Prostate gland (tissue), 2 donors: ENCODE measurements around the gene PAX2. TPM values are rescaled to one million over a fixed set of nuclear protein-coding genes. Genes with fewer than 3 reads are reported as not detected.

ENCODE experiments used
- DNase-seq: peaks from one replicate; pipeline ENCODE4 v3.0.0-alpha.2; 2019; ENCODE audit warnings: low spot score
- H3K27ac ChIP-seq, 2 donors: fragments of 200-600 bp; sonication (generic); 2 replicates each; pipeline ENCODE4 v1.5.1; 2017 to 2019
- H3K27me3 ChIP-seq: fragments of 200-600 bp; sonication (generic); replicated peaks from 2 replicates; pipeline ENCODE4 v1.5.1; 2019; ENCODE audit not compliant: insufficient read depth
- H3K36me3 ChIP-seq, 2 donors: fragments of 200-600 bp; sonication (generic); 1 replicate in 1 of 2; 2 replicates in 1 of 2; pipeline versions ENCODE4 v1.5.1 to v1.8.1; 2017 to 2019
- H3K4me1 ChIP-seq: fragments of 200-600 bp; sonication (generic); replicated peaks from 2 replicates; pipeline ENCODE4 v1.5.1; 2019
- H3K4me3 ChIP-seq, 2 donors: fragments of 200-600 bp; sonication (generic); 2 replicates each; pipeline ENCODE4 v1.5.1; 2017 to 2019
- H3K9me3 ChIP-seq: fragments of 200-600 bp; sonication (generic); 2 replicates; pipeline ENCODE4 v1.5.1; 2017
- POLR2A ChIP-seq: fragments of 450-650 bp; IDR thresholded peaks from one replicate; pipeline ENCODE4 v1.6.1; 2016; ENCODE audit warnings: antibody characterized with exemption, mild to moderate bottlenecking
- POLR2AphosphoS5 ChIP-seq: sonication (generic); formaldehyde crosslinking; IDR thresholded peaks from one replicate; pipeline ENCODE4 v1.6.1; 2017; ENCODE audit warnings: antibody characterized with exemption
- WGBS: methylation state at CpG from one replicate; pipeline ENCODE4 v1.1.5; 2018; 5-methylcytosine and 5-hydroxymethylcytosine counted together
- intact Hi-C: fragments of 100-400 bp; cut with DNase I; formaldehyde crosslinking; loops from one replicate; pipeline ENCODE4 v1.14.2; 2022
- total RNA-seq, 2 donors: library from RNA; depleted of rRNA; stranded (reverse); fragments of >200 nt; gene quantifications; one replicate each; pipeline ENCODE4 v1.1.0, GENCODE V29; 2016
- TF ChIP-seq, protein P1 (sequence below), 4 experiments: fragments of 200-600 bp in 2 of 4; fragments of 450-650 bp in 2 of 4; sonication (generic) in 2 of 4; IDR thresholded peaks; 1 replicate in 3 of 4; 2 replicates in 1 of 4; pipeline ENCODE4 v1.5.1; 2016 to 2019; ENCODE audit warnings: antibody characterized with exemption in 4 of 4, mild to moderate bottlenecking in 2 of 4, moderate library complexity in 2 of 4

Gene PAX2
- total RNA-seq, 2 donors from 2014 or later: 0.91 TPM; not detected in 1

DNA sequence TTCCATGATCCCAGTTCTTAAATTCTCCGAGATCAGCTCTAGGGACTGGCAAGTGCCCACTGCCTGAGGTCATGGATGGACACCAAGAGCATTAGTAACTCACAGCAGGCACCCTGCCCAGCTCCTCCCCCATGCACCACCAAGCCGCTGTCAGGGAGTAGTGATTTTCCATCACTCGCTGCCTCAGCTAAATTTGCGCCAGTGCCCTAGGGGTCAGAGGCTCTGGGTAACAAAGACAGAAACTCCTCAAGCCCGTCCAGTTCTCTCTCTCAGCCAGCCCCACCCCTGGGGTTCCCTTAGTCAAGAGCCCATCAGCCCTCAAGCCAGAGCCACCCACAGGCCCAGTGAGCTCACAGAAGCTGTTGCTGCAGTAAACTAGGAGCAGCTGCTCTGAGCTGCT lies 30.0 kb downstream of the PAX2 start:
- Histone ChIP-seq H3K27ac (no peak overlapping the region), H3K4me3 (no peak overlapping the region), H3K27me3 (peaks cover 4% of the 10 kb centered on the region), H3K36me3 (no peaks in the 10 kb centered on the region), H3K4me1 (no peaks in the 10 kb centered on the region), H3K9me3 (no peaks in the 10 kb centered on the region)
- TF ChIP-seq POLR2AphosphoS5 (no peak), POLR2A (no peak)
- TF ChIP-seq, protein P1, sequence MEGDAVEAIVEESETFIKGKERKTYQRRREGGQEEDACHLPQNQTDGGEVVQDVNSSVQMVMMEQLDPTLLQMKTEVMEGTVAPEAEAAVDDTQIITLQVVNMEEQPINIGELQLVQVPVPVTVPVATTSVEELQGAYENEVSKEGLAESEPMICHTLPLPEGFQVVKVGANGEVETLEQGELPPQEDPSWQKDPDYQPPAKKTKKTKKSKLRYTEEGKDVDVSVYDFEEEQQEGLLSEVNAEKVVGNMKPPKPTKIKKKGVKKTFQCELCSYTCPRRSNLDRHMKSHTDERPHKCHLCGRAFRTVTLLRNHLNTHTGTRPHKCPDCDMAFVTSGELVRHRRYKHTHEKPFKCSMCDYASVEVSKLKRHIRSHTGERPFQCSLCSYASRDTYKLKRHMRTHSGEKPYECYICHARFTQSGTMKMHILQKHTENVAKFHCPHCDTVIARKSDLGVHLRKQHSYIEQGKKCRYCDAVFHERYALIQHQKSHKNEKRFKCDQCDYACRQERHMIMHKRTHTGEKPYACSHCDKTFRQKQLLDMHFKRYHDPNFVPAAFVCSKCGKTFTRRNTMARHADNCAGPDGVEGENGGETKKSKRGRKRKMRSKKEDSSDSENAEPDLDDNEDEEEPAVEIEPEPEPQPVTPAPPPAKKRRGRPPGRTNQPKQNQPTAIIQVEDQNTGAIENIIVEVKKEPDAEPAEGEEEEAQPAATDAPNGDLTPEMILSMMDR (IDR thresholded peaks at IDR 0.05): no peak
- intact Hi-C loops: no loop called here
- DNase-seq: no peak
- WGBS: 61% methylated on average over 5 of the region's 5 CpGs

DNA sequence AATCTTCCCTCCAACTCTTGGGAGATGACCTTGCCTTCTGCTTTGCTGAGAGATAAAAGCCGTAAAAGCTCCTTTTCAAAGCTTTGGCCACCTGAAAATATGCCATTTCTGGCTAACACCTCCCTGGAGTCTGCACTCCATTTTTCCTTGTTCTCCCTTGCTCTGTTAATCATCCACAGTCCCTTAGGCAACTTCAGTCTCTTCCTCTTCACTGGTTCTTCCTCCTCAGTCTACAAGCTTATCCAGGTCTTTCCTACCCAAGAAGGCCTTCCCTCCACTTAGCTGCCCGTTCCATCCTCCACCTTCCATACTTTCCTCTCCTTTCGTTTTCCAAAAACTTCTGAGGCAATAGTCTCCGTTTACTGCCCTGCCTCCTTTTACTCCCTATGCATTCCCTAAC lies 30.5 kb downstream of the PAX2 start:
- no peaks in the 10 kb centered on the region for H3K36me3 ChIP-seq
- no peaks in the 10 kb centered on the region for H3K4me1 ChIP-seq
- no peak for TF ChIP-seq POLR2A
- no peak for TF ChIP-seq POLR2AphosphoS5
- H3K27me3 ChIP-seq: peaks cover 4% of the 10 kb centered on the region
- no peaks in the 10 kb centered on the region for H3K9me3 ChIP-seq
- intact Hi-C loops: no loop called here
- H3K4me3 ChIP-seq: no peak overlapping the region
- 67% methylated on average over 4 of the region's 4 CpGs for WGBS
- DNase-seq: no peak
- no peak overlapping the region for H3K27ac ChIP-seq

DNA sequence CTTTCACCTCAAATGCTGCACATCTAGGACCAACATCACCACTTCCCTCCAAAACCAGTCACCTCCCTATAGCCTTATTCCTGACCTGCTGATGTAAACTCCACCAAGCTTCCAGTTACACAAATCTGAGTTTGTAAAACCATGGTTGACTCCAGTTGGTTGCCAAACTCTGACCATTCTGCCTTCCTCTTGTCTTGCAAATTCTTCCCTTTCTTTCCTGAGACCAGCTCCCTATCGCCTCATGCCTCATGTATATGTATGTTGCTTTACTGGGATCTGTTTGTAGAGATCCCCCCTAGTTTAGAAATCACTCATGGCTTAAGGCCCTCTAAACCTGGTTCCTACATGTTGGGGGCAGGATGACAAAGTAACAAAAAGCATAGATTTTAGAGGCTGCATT lies 31.3 kb downstream of the PAX2 start:
- no peak overlapping the region for H3K4me3 ChIP-seq
- peaks cover 4% of the 10 kb centered on the region for H3K27me3 ChIP-seq
- H3K9me3 ChIP-seq: no peaks in the 10 kb centered on the region
- no peak for DNase-seq
- H3K36me3 ChIP-seq: no peaks in the 10 kb centered on the region
- no peak overlapping the region for H3K27ac ChIP-seq
- H3K4me1 ChIP-seq: no peaks in the 10 kb centered on the region
- intact Hi-C loops: no loop called here
- 97% methylated on average over 1 of the region's 1 CpG for WGBS
- no peak for TF ChIP-seq POLR2A
- no peak for TF ChIP-seq POLR2AphosphoS5
- TF ChIP-seq, protein P1 (IDR thresholded peaks at IDR 0.05): no peak

DNA sequence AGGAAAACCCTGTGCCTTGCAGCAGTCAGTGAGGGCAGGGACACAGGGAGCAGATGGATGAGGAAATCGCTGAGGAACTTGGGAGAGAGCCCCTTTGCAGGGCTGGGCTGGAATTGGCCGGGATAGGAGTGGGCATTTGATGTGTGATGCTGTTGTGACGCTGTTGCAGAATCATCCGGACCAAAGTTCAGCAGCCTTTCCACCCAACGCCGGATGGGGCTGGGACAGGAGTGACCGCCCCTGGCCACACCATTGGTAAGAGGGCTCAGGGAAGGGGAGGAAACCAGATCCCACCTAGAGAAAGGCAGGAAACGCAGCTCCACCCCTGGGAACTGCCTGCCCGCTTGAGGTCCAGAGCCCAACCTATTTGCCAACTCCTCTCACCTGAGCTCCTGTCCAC lies 33.9 kb downstream of the PAX2 start:
- 81% methylated on average over 8 of the region's 9 CpGs for WGBS
- no peaks in the 10 kb centered on the region for H3K9me3 ChIP-seq
- intact Hi-C loops: no loop called here

DNA sequence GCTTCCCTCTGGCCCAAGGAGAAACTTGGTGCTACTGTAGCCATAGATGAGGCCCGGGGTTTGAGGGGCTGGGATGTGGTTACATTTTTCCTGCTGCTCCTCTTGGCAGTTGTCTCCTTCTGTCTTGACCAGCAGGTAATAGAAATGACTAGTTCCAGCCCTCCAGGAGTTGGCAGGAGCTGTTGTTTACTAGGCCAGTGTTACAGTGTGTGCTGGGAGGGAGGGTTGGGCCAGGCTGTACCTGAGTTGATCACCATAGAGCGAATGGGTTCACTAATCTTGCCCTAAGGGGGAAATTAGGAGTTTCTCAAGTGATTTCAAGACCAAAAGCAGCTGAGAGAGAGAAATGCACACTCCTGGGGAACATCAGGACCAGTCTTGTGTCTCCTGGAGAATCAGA lies 34.9 kb downstream of the PAX2 start:
- 64% methylated on average over 2 of the region's 2 CpGs for WGBS
- Histone ChIP-seq H3K4me3 (no peak overlapping the region), H3K27ac (no peak overlapping the region), H3K36me3 (no peaks in the 10 kb centered on the region), H3K9me3 (no peaks in the 10 kb centered on the region), H3K4me1 (no peaks in the 10 kb centered on the region), H3K27me3 (no peaks in the 10 kb centered on the region)
- DNase-seq: peak; percentile 68
- intact Hi-C loops: no loop called here
- TF ChIP-seq POLR2A (no peak), POLR2AphosphoS5 (peak; percentile 66)

More for the DNA sequence above, 33.9 kb downstream of the PAX2 start:
- TF ChIP-seq POLR2A: no peak
- no peak for TF ChIP-seq POLR2AphosphoS5
- TF ChIP-seq, protein P1 (IDR thresholded peaks at IDR 0.05): no peak
- Histone ChIP-seq H3K27ac (no peak overlapping the region), H3K36me3 (no peaks in the 10 kb centered on the region), H3K27me3 (no peaks in the 10 kb centered on the region), H3K4me3 (no peak overlapping the region), H3K4me1 (no peaks in the 10 kb centered on the region)
- no peak for DNase-seq

DNA sequence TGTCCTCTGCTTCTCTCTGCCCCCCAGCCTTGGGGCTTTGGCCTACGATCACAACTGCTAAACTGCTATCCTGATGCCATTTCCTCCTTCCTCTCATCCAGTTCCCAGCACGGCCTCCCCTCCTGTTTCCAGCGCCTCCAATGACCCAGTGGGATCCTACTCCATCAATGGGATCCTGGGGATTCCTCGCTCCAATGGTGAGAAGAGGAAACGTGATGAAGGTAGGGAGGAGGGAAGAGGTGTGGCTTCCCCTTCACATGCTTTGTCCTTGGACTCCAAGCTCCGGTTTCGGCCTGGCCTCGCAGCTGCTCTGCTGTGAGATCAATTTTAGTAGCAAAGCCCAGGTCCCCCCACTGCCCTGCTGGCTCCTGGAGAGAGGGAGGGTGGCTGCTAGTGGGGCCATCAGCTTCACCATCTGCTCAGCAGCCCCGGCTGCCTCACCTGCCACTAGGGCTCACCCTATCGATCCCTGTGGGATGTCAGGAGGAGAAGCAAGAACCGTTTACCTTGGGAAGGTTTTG lies 35.8 kb downstream of the PAX2 start:
- H3K36me3 ChIP-seq: no peaks in the 10 kb centered on the region
- intact Hi-C loops: no loop called here
- no peak for TF ChIP-seq POLR2AphosphoS5
- TF ChIP-seq POLR2A: no peak
- TF ChIP-seq, protein P1 (IDR thresholded peaks at IDR 0.05): no peak
- H3K27me3 ChIP-seq: no peaks in the 10 kb centered on the region
- no peak overlapping the region for H3K4me3 ChIP-seq
- DNase-seq: no peak
- 68% methylated on average over 11 of the region's 11 CpGs for WGBS
- H3K27ac ChIP-seq: no peak overlapping the region
- H3K4me1 ChIP-seq: no peaks in the 10 kb centered on the region
- H3K9me3 ChIP-seq: no peaks in the 10 kb centered on the region
